ENCODE results near the gene TXNRD1. TPM values are rescaled to one million over a fixed set of nuclear protein-coding genes. Genes with fewer than 3 reads are reported as not detected.
A peak's percentile ranks its signal among the peaks of the same experiment; 100 is the strongest.
"Not testable (repeated sequence)": the region's sequence is repeated elsewhere in the genome, so short reads cannot be mapped to it uniquely, and the experiment has no call there.

The TXNRD1 gene
- total RNA-seq, 4 donors from 2014 or later, result 23.4 to 43.2 (median 35.6) TPM

DNA sequence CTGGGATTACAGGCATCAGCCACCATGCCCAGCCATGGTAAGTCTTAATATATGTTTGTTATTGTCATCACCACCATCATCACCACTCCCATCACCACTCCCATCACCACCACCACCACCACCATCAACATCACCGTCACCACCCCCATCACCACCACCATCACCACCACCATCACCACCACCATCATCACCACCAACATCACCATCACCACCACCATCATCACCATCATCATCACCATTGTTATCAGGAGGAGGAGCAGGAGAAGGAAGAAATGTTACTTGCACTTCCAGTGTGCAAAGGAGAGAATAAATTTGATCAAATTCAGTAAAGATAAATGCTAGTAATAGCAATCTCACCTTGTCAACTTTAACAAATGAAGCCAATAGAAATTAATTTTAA lies 169.9 kb downstream of the TXNRD1 start:
- H3K4me3 ChIP-seq (ENCODE audit: low read depth, poor library complexity, severe bottlenecking), result no peak overlapping the region
- 33 to 75% methylated on average over 1 of the region's 1 CpG for WGBS, 2 donors
- intact Hi-C loops (cut with DNase I; ENCODE audit: low total_unique reads), result loop anchor here (5.0 to 10.0 kb wide), 2 partner anchors 492 to 669 kb away; no protein-coding TSS in a partner anchor
- peak in 1 of 2 donors; percentile 1 for DNase-seq (ENCODE audit: low spot score in 2 of 2)
- TF ChIP-seq POLR2A (IDR thresholded peaks at IDR 0.05), result no peak
- TF ChIP-seq, protein P1, sequence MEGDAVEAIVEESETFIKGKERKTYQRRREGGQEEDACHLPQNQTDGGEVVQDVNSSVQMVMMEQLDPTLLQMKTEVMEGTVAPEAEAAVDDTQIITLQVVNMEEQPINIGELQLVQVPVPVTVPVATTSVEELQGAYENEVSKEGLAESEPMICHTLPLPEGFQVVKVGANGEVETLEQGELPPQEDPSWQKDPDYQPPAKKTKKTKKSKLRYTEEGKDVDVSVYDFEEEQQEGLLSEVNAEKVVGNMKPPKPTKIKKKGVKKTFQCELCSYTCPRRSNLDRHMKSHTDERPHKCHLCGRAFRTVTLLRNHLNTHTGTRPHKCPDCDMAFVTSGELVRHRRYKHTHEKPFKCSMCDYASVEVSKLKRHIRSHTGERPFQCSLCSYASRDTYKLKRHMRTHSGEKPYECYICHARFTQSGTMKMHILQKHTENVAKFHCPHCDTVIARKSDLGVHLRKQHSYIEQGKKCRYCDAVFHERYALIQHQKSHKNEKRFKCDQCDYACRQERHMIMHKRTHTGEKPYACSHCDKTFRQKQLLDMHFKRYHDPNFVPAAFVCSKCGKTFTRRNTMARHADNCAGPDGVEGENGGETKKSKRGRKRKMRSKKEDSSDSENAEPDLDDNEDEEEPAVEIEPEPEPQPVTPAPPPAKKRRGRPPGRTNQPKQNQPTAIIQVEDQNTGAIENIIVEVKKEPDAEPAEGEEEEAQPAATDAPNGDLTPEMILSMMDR (IDR thresholded peaks at IDR 0.05), result no peak

GRCh38 chr12:104386461-104386860 lies 170.9 kb downstream of the TXNRD1 start:
- intact Hi-C loops (cut with DNase I; ENCODE audit: low total_unique reads), result loop anchor here (5.0 to 10.0 kb wide), 2 partner anchors 491 to 668 kb away; no protein-coding TSS in a partner anchor
- WGBS, 2 donors, result 95 to 97% methylated on average over 3 of the region's 3 CpGs
- peak in 1 of 2 donors; percentile 29 for DNase-seq (ENCODE audit: low spot score in 2 of 2)
- H3K4me3 ChIP-seq (ENCODE audit: low read depth, poor library complexity, severe bottlenecking), result no peak overlapping the region
- TF ChIP-seq POLR2A (IDR thresholded peaks at IDR 0.05), result no peak
- TF ChIP-seq, protein P1 (IDR thresholded peaks at IDR 0.05), result no peak

GRCh38 chr12:104387190-104387589 lies 171.6 kb downstream of the TXNRD1 start:
- DNase-seq (ENCODE audit: low spot score in 2 of 2), result peak in 1 of 2 donors; percentile 57
- intact Hi-C loops (cut with DNase I; ENCODE audit: low total_unique reads), result loop anchor here (5.0 to 10.0 kb wide), 2 partner anchors 490 to 668 kb away; no protein-coding TSS in a partner anchor
- WGBS, 2 donors, result 69 to 74% methylated on average over 7 of the region's 7 CpGs
- H3K4me3 ChIP-seq (ENCODE audit: low read depth, poor library complexity, severe bottlenecking), result no peak overlapping the region
- TF ChIP-seq, protein P1 (IDR thresholded peaks at IDR 0.05), result no peak
- no peak for TF ChIP-seq POLR2A (IDR thresholded peaks at IDR 0.05)

- 88 to 93% methylated on average over 9 to 11 of the region's 11 CpGs for WGBS, 2 donors
- DNase-seq (ENCODE audit: low spot score in 2 of 2); H3K4me3 ChIP-seq (ENCODE audit: low read depth, poor library complexity, severe bottlenecking); intact Hi-C loops (cut with DNase I; ENCODE audit: low total_unique reads): not testable (repeated sequence)
Observed at GRCh38 chr12:104394086-104394485, 178.5 kb downstream of the TXNRD1 start.

Other genes with a start within 250 kb of the TXNRD1 start
- 10 to 100 TPM; 18.9 to 24.3 (median 21.1) TPM for gene TDG, start 249.9 kb upstream of the TXNRD1 start, total RNA-seq
- 1 to 10 TPM in 3 of 4 donors, under 1 TPM in 1; 0.72 to 1.9 (median 1.2) TPM for gene GLT8D2, start 165.6 kb upstream of the TXNRD1 start, total RNA-seq
- gene HCFC2, start 151.2 kb upstream of the TXNRD1 start, total RNA-seq, result 10 to 100 TPM; 11.0 to 18.9 (median 14.1) TPM
- gene NFYB, start 77.6 kb upstream of the TXNRD1 start, total RNA-seq, result 10 to 100 TPM; 10.6 to 20.5 (median 14.3) TPM
- 1 to 10 TPM; 1.1 to 3.6 (median 3.1) TPM for gene EID3, start 88.0 kb downstream of the TXNRD1 start, total RNA-seq
- gene CHST11, start 241.2 kb downstream of the TXNRD1 start, total RNA-seq, result 1 to 10 TPM; 2.1 to 7.3 (median 4.9) TPM

All from lower leg skin (tissue), 4 donors.